ENCODE results near the gene AGPAT4. TPM values are rescaled to one million over a fixed set of nuclear protein-coding genes. Genes with fewer than 3 reads are reported as not detected.

AGPAT4 gene
- total RNA-seq, 1 experiment from 2014 or later = 22.0 TPM

- Histone ChIP-seq H3K4me2 (ENCODE audit: insufficient read depth, insufficient read length, low read length) (no peak overlapping the region), H4K20me1 (ENCODE audit: control insufficient read depth, insufficient read depth, insufficient read length) (no peaks in the 10 kb centered on the region), H3K9me3 (ENCODE audit: control insufficient read depth, low read depth, low read length) (no peaks in the 10 kb centered on the region), H4K5ac (ENCODE audit: insufficient read length, low read depth, low read length) (no peak overlapping the region), H2BK15ac (ENCODE audit: low read depth, low read length) (no peak overlapping the region), H3T11ph (ENCODE audit: low read length) (no peak overlapping the region), H3K79me1 (ENCODE audit: insufficient read depth, low read depth, low read length, poor library complexity, severe bottlenecking) (no peaks in the 10 kb centered on the region), H2BK5ac (ENCODE audit: insufficient read length, low read length) (no peak overlapping the region), H3K18ac (ENCODE audit: insufficient read length, low read depth, low read length) (no peak overlapping the region), H3K4me1 (ENCODE audit: insufficient read depth, low read length) (no peaks in the 10 kb centered on the region), H3K56ac (ENCODE audit: insufficient read length, low read depth, low read length) (no peak overlapping the region), H3K4ac (ENCODE audit: low read depth, low read length) (no peak overlapping the region), H2BK12ac (ENCODE audit: insufficient read length, low read depth, low read length) (no peak overlapping the region), H2AFZ (ENCODE audit: low read length) (no peak overlapping the region), H3K27ac (ENCODE audit: insufficient read length, low read depth, low read length) (no peak overlapping the region), H3K23me2 (ENCODE audit: insufficient read length, low read depth, low read length, poor library complexity, severe bottlenecking) (no peaks in the 10 kb centered on the region), H3K9ac (ENCODE audit: extremely low read depth, insufficient read length, low read length) (no peak overlapping the region), H3K27me3 (ENCODE audit: insufficient read depth, low read length) (no peaks in the 10 kb centered on the region), H2BK20ac (ENCODE audit: low read depth, low read length, poor library complexity, severe bottlenecking) (no peak overlapping the region), H2BK120ac (ENCODE audit: low read depth, low read length, poor library complexity, severe bottlenecking) (no peak overlapping the region), H4K8ac (replicated peaks; ENCODE audit: insufficient read length, low read depth, low read length) (no peak overlapping the region), H4K91ac (ENCODE audit: insufficient read length, low read depth, low read length) (no peak overlapping the region), H3K79me2 (ENCODE audit: insufficient read depth, low read length) (no peaks in the 10 kb centered on the region), H2AK5ac (ENCODE audit: insufficient read length, low read length) (no peak overlapping the region), H3K23ac (ENCODE audit: insufficient read length, low read depth, low read length) (no peak overlapping the region), H3K14ac (ENCODE audit: insufficient read depth, low read length) (no peak overlapping the region)
- H3K27ac Mint-ChIP-seq = peak overlapping the region in 1 of 3 experiments; percentile 83; a peak in 1 of 7 replicates
- H3K36me3 Mint-ChIP-seq (ENCODE audit: insufficient read depth in 1 of 3, low read depth in 3 of 3) = peaks cover 42 to 65% (median 57%) of the 10 kb centered on the region in 3 experiments
- H3K9me3 Mint-ChIP-seq = peaks cover 10 to 11% of the 10 kb centered on the region in 2 experiments; a peak in 4 of 5 replicates
- H3K4me1 Mint-ChIP-seq = no peaks in the 10 kb centered on the region
- WGBS (ENCODE audit: extremely low coverage, insufficient read length, low lambda C conversion rate) = no CpG with 5 or more reads among the region's 13 CpGs
- no peak for TF ChIP-seq CTCF (conservative IDR thresholded peaks at IDR 0.05)
- no peaks in the 10 kb centered on the region; the same call in 1 of the 2 replicates for H3K27me3 Mint-ChIP-seq (ENCODE audit: low read depth)
- no peak for DNase-seq
- no peak overlapping the region for H3K4me3 Mint-ChIP-seq
Observed at GRCh38 chr6:161154796-161155335, 119.0 kb downstream of the AGPAT4 start.
